GM19099 (cell line): ENCODE measurements around the gene ELMO1.

Experiments used
- POLR2A ChIP-seq: IDR thresholded peaks from 3 replicates; pipeline ENCODE4 v1.6.1; 2011; ENCODE audit warnings: low read depth; ENCODE audit not compliant: insufficient read length; ENCODE audit errors: extremely low read depth

Gene ELMO1

GRCh38 chr7:37359180-37359579, 89.5 kb downstream of the ELMO1 start:
- TF ChIP-seq POLR2A: no peak

- TF ChIP-seq POLR2A: no peak
Observed at GRCh38 chr7:37357637-37357996, 91.0 kb downstream of the ELMO1 start.

GRCh38 chr7:37356911-37357636, 91.6 kb downstream of the ELMO1 start:
- no peak for TF ChIP-seq POLR2A

GRCh38 chr7:37354656-37355131, 94.0 kb downstream of the ELMO1 start:
- no peak for TF ChIP-seq POLR2A

DNA sequence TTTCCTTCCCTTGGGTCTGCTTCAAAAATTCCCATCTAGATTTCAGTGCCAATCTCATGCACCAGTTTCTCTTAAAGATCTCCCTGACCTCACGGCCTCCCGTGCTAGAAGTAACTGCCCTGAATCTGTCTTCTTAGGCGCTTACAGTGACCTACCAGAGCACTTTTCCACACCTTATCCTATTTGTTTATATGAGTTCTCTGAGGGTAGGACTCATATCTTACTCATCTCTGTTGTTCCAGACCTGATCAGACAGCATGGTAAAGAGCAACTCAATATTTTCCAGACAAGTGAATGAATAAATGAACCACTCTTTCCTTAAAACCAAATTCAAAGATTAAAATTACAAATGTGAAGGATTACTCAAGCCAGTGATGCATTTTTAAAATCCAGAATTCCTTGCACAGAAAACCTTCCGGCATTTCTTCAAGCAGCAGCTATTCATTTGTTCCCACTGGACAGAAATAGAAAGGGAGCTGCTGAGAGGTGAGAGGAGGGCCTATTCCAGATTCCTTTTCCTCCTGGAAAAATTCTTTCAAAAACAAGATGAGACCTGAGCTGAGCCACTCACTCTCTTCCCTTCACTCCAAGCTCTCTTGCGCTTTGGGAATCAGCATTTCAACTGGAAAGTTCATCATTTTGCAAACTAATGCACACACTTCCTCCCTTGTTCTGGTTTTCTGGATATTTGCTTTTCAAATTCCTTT, 94.6 kb downstream of the ELMO1 start:
- TF ChIP-seq POLR2A: no peak

DNA sequence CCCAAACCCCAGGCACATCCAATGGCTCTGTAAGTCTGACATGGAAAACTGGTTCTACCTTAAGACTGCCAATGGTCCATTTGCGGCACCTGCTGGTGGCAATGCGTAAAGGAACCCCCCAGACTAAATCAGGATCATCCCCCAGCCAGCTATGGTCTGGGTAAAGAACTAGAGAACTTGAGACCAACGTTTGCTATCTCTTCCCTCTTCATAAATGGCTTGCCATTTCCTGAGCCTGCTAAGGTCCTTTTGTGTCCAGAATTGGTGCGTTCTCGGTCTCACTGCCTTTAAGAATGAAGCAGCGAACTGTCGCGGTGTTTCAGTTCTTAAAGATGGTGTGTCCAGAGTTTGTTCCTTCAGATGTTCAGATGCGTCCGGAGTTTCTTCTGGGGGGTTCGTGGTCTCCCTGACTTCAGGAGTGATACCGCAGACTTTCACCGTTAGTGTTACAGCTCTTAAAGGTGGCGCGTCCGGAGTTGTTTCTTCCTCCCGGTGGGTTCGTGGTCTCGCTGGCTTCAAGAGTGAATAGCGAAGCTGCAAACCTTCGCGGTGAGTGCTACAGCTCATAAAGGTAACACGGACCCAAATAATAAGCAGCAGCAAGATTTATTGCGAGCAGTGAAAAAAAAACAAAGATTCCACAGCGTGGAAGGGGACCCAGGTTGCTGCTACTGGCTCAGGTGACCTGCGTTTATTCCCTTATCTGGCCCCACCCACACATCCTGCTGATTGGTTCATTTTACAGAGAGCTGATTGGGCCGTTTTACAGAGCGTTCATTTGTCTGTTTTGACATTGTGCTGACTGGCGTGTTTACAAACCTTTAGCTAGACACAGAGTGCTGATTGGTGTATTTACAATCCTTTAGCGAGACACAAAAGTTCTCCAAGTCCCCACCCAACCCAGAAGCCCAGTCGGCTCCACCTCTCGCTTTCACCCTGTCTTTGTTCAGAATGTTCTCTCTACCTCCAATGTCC, 95.4 kb downstream of the ELMO1 start:
- TF ChIP-seq POLR2A: no peak

- no peak for TF ChIP-seq POLR2A
Observed at GRCh38 chr7:37352251-37352880, 96.3 kb downstream of the ELMO1 start.

- TF ChIP-seq POLR2A: no peak
Observed at GRCh38 chr7:37351716-37352115, 96.9 kb downstream of the ELMO1 start.

- no peak for TF ChIP-seq POLR2A
Observed at GRCh38 chr7:37349979-37350590, 98.6 kb downstream of the ELMO1 start.

DNA sequence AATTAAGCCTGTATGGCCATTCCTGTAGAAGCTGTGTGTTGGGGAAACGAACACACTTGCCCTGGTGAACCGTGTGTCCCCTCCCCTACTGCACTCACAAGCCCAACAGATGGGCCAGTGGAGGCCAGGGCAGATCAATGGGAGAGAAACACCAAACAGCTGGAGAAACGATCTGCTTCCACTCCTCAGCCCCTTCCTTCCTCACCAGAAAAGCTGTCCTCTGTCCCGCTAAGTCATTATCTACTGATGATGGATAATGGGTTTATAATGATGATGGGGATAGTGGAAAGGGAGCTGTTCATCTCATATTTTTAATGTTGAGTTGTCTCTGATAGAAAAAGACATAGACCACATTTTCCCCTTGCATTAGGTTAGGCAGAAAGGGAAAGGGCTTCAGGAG, 99.7 kb downstream of the ELMO1 start:
- TF ChIP-seq POLR2A: no peak

DNA sequence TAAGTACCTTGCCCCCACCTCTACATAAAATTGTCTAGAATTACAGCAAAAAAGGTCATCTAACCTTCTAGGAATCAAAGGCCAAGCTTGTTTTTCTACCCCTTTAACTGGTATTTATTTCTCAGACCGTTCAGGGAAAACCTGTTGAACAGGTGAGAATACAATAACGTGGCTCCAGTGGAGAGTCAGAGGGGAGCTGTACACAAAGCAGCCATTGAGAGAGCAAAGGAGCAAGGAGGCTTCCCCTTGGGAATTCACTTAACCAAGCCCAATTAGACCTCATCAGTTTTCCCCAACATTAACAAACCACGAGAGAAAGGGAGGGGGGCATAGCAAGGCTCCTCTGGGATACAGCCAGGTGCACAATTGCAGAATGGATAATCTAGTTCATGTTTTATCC, 101.9 kb downstream of the ELMO1 start:
- no peak for TF ChIP-seq POLR2A

GRCh38 chr7:37344886-37345579, 103.6 kb downstream of the ELMO1 start:
- no peak for TF ChIP-seq POLR2A

DNA sequence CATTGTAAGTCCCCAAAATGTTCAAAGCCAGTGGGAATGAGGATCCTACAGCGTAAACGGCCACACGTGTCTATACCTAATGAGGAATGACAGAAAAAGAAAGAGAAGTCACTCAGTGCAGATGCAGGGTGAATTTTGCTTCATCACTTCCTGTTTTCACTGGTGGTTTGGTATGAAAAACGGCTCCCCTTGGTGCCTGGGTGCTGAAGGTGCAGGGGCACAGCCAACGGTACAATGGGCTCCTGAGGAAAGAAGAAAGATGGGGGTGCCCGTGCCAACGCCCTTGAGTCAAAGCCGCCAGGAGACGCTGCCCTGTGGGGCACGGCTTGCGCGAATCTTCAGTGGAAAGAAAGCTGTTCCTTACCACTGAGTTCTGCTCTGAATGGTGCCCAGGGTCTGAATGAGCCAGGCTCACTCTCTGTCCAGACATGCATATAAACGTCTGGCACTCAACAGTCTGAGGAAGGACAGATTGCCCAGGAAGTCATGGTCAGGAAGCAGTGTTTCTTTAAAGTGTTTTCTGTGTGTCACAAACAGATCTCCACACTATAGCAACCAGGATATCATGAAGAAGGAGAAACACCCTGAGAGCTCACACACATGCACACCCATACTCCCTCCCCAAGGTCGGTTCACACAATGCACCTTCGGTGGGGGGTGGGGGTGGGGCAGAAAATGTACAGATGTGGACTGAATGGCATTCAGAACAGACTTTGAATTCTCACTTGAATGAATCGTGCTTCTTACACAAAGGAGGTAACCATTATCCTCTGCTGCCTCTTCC, 105.8 kb downstream of the ELMO1 start:
- TF ChIP-seq POLR2A: peak; percentile 69

GRCh38 chr7:37342176-37342687, 106.4 kb downstream of the ELMO1 start:
- TF ChIP-seq POLR2A: no peak
